Neural progenitor cell (in vitro differentiated cells): ENCODE results near the gene TAS2R16.

Source experiments
- EZH2phosphoT487 ChIP-seq: fragments of 200-600 bp; sonication (generic); IDR thresholded peaks from 2 replicates; pipeline ENCODE4 v1.6.1; 2017; ENCODE audit warnings: antibody characterized with exemption
- TF ChIP-seq, protein P1 (sequence below): fragments of 200-600 bp; sonication (generic); IDR thresholded peaks from 2 replicates; pipeline ENCODE4 v1.5.1; 2017; ENCODE audit warnings: antibody characterized with exemption, mild to moderate bottlenecking

- TF ChIP-seq, protein P1, sequence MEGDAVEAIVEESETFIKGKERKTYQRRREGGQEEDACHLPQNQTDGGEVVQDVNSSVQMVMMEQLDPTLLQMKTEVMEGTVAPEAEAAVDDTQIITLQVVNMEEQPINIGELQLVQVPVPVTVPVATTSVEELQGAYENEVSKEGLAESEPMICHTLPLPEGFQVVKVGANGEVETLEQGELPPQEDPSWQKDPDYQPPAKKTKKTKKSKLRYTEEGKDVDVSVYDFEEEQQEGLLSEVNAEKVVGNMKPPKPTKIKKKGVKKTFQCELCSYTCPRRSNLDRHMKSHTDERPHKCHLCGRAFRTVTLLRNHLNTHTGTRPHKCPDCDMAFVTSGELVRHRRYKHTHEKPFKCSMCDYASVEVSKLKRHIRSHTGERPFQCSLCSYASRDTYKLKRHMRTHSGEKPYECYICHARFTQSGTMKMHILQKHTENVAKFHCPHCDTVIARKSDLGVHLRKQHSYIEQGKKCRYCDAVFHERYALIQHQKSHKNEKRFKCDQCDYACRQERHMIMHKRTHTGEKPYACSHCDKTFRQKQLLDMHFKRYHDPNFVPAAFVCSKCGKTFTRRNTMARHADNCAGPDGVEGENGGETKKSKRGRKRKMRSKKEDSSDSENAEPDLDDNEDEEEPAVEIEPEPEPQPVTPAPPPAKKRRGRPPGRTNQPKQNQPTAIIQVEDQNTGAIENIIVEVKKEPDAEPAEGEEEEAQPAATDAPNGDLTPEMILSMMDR = no peak
- no peak for TF ChIP-seq EZH2phosphoT487
Measured at GRCh38 chr7:123034106-123034505, 38.6 kb upstream of the TAS2R16 start.
